HG02852 (cell line): ENCODE results near the gene LRRC61.
"Not testable (repeated sequence)": the region's sequence is repeated elsewhere in the genome, so short reads cannot be mapped to it uniquely, and the experiment has no call there.

Source experiments
- ATAC-seq: cut with Tn5 transposase; IDR thresholded peaks from one replicate; pipeline ENCODE4 v1.9.1; 2021; ENCODE audit warnings: mild to moderate bottlenecking, moderate library complexity; ENCODE audit not compliant: unreplicated experiment

LRRC61 gene, protein sequence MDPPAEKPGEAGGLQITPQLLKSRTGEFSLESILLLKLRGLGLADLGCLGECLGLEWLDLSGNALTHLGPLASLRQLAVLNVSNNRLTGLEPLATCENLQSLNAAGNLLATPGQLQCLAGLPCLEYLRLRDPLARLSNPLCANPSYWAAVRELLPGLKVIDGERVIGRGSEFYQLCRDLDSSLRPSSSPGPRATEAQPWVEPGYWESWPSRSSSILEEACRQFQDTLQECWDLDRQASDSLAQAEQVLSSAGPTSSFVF

DNA sequence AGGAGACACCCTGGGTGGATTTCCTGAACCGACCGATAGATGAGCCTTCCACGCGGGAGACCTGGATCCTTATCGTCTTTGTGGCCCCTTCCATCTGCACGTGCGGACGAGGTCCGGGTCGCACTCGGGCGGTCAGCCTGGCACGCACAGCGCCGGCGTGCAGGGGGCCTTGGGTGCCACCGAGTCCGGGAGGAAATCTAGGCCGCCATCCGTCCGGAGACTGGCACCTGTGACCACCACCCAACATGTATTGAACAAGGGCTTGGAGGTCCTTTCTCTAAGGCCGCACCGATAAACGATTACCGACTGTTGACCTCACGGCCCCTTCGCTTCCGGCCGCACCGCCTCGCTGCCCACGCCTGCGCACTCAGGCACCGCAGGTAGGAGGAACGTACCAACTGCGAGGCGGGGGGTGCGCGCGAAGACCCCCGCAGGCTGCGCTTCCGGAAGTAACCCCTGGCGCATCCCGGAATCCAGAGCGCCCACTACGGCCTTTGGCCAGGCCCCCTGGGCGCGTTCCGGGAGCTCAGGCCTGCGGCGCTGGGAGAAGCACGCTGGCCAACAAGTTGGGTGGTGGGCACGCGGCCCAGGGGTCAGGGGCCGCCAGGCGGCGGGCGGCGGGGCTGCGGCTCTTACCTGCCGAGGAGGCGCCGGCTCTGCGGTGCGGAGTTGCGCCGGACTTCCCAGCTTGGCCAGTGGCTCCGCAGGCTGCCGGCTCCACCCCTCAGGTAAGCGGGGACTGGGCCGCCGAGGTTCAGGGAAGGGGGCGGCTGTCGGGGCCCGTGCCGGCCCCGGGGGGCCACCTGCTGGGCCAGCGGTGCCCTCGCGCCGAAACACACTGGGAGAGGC is at the start of gene LRRC61, which contains the start of gene ACTR3C:
Gene LRRC61, plus strand, starts transcription at position 523 of the 849 bp plus-strand sequence. CDS start 13,507 bp downstream, outside the sequence.
Gene ACTR3C, minus strand, starts transcription at position 713 of the 849 bp plus-strand sequence. CDS start 28,249 bp downstream, outside the sequence.
- ATAC-seq: peak; percentile 59

- not testable (repeated sequence) for ATAC-seq
Measured at GRCh38 chr7:150276132-150276695, 46.9 kb upstream of the LRRC61 start.

- ATAC-seq: not testable (repeated sequence)
Measured at GRCh38 chr7:150278383-150278782, 44.8 kb upstream of the LRRC61 start.

GRCh38 chr7:150281681-150282403 is 41.3 kb upstream of the LRRC61 start:
- ATAC-seq: not testable (repeated sequence)

DNA sequence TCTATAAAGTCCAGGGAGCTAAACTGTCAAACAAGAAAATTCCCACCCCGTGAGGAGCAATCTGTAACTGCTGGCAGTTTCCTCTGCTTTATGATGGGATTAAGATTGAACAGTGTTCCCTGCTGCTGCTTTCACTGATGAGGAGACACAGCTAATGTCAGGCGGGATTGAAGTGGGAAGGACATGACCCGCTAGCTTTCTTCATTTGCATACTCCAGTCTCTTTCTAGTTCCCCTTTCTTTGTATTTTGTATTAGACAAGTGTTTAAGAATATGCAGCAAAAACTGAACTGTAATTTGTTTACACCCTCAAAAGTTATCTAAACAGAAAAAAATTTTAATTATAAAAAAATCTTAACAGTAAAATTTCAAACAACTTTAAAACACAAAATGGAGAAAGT is 40.0 kb upstream of the LRRC61 start:
- ATAC-seq: not testable (repeated sequence)

DNA sequence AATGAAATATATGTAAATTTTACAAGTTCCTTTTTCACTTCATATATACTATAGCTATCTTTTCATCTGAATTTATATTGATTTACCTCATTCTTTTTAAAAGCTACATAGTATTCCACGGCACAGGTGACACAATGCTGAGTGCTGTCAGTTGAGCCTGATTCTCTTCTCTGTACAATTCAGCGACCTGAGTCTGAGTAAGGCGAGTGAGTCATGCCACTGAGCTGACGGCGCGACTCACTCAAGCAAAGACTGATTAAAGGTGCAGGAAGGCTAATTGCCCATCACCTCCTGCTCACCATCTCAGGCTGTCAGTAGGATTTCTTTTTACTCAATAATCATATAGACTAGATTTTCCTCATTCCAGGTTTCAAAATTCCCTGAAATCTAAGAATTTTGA is 39.5 kb upstream of the LRRC61 start:
- ATAC-seq: not testable (repeated sequence)

GRCh38 chr7:150285849-150286754 is 37.1 kb upstream of the LRRC61 start:
- not testable (repeated sequence) for ATAC-seq

DNA sequence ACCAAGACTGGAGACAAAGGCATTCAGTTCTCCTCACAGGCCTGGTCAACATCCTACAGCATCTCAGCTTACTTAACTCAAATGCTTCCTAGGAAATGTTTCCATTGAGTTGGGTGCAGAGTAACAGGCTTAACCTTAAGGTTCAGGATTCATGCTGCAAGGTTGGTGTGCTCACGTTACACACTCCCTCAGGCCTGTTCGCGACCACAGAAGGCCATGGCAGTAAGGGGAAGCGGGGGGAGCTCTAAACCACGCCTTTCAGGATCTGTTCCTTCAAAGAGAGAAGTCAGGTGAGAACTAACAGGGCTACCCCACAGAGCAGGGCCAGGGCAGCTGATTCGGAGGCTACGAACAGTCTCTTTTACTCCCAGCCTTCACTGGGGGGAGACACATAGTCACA is 35.3 kb upstream of the LRRC61 start:
- not testable (repeated sequence) for ATAC-seq

DNA sequence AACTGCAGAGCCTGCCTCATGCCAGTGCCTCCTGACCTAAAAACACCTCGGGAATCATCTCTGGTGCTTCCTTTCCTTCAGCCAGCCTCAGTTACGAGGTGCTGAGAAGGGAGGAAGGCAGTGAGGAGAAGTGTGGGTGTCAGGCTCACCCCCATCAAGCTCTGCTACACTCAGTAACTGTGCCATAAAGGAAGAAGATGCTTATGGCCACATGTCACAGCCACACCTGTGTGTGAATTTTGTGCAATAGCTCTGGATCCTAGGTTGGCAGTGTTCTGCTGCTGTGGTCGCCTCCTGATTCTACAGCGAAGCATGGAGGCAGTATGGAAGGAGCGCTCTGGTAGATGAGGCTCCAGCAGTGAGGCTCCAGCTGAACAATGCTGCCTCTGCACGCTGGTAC is 34.3 kb upstream of the LRRC61 start:
- ATAC-seq: not testable (repeated sequence)

DNA sequence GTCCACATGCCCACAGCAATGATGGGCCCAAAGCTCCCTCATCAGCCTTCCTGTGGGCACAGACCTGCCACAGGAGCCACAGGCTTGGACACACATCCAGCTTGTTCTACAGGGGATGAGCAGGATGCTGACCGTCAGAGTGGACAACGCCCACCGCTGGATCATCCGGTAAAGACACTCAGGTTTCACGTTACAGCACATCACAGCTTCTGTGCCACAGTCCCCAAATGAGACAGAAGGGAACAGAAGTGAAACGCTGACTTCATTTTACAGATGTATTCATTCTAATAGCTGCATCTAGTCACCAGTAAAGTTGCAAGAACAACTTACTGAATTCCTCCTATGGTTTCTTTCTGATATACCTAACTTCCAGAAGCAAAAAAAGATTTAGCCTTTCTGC is 32.8 kb upstream of the LRRC61 start:
- not testable (repeated sequence) for ATAC-seq

- ATAC-seq: not testable (repeated sequence)
Measured at GRCh38 chr7:150295027-150295426, 28.1 kb upstream of the LRRC61 start.

DNA sequence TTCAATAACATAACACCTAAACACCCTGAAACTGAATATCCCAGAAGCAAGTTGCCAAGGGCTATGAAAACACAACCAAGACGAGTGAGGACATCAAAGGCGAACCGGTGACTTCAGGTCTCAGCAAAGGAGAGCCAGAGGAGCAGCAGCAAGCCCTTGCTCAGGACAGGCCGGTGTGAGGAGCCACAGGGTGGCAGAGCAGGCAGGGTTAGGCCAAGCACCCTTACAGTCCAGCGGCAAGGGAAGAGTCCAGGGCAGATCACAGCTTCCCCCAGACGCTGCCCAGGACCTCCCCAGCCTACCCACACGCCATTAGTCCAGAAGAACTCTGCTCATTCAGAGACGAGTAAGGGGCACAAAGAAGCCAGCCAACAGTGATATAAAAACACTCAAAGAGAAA is 27.5 kb upstream of the LRRC61 start:
- ATAC-seq: not testable (repeated sequence)

- ATAC-seq: not testable (repeated sequence)
Measured at GRCh38 chr7:150296802-150297201, 26.4 kb upstream of the LRRC61 start.

- not testable (repeated sequence) for ATAC-seq
Measured at GRCh38 chr7:150297978-150298377, 25.2 kb upstream of the LRRC61 start.

GRCh38 chr7:150302908-150303310 is 20.2 kb upstream of the LRRC61 start:
- ATAC-seq: not testable (repeated sequence)

DNA sequence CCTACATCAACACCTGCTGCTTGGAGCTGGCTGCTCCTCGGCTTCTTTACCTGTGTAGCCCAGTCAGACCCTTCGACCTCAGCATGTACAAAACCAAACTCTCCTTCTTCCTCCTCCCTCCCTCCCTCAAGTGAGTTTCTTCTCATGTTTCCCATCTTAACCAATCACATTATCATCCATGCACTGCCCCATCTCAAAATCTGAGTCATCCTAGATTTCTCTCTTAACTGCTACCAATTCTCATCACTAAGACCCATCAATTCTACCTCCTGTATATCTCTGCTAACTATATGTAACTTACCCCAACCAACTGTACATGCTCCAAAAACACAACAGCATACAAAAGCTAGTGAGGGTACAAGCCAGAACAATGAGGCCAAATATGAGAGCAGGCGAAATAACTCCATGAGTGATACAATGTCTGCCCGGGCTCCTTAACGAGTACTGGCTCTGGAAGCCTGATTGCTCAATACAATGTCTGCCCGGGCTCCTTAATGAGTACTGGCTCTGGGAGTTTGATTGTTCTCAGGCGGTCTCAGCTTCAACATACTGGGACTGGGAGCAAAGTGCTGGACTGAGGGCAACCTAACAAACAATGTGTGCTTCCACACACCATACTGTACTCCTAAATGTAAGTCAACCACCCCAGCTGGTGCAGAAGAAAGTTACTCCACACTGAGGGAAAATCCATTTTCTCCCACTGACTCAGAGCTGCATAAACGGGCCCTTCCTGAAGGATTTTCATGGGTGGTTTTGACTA is 18.5 kb upstream of the LRRC61 start:
- ATAC-seq: not testable (repeated sequence)

DNA sequence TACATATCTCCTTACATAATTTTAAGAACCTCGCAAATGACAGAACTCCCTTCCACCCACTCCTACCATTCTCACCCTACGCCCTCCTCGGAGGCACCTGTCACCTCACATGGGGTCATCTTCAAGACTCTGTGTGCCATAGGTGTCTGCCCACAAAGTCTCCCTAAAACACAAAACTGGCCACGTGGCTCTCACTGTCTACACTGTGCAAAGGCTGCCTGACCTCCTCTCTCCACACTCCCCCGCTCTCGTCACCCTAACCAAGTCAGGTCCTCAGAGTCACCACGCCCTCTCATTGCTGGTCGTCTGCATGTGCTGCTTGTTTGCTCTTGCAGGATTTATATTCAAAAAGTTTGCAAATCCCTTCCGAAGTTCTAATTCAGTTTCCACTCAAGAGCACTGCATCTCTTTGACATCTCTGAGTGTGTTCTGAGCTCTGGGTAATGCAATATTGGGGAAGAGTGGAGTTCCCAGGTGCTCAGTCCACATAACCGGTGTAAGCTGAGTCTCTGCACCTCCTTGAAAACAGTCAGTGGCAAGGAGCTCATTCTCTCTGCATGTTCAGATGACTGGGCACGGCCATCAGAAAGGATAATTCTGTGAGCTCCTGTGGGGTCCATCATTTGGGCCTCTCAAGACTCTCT is 17.8 kb upstream of the LRRC61 start:
- not testable (repeated sequence) for ATAC-seq

DNA sequence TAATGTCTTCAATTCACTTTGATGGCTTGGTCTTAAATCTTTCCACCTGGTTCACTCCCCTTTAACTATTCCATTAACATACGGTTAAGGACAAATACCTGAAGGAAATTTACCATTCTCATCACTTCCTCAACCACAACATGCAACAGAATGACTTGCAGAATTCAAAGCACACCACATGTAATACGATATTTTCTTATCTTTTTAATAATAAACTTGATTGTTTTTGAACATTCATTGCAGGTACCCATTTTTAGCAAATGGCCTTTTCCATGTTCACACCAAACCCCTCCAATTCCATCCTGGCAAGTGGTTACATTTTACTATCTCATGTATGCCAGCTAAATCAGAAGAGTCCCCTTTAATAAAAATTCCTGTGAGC is 17.3 kb upstream of the LRRC61 start:
- not testable (repeated sequence) for ATAC-seq
